Endothelial cell of umbilical vein (primary cell): ENCODE measurements around the gene CCDC12. TPM values are rescaled to one million over a fixed set of nuclear protein-coding genes. Genes with fewer than 3 reads are reported as not detected.

Experiments
- BruUV-seq: library from RNA; stranded (reverse); fragments of 400-500 nt; replicated peaks from 2 replicates; lab custom pipeline; 2021; lab: Mats Ljungman, UMichigan
- CTCF ChIA-PET: fragments of 300-600, 350-600 bp; sonication (Branson Sonifier 250); formaldehyde crosslinking; loops from one replicate; lab custom pipeline; 2021; ENCODE audit warnings: antibody characterized with exemption, inconsistent platforms; lab: Charles Lee
- POLR2A ChIA-PET: fragments of 300-600, 350-600 bp; sonication (Branson Sonifier 250); formaldehyde crosslinking; loops from one replicate; lab custom pipeline; 2021; ENCODE audit warnings: antibody characterized with exemption, inconsistent platforms; lab: Charles Lee
- DNase-seq: peaks from one replicate; pipeline ENCODE4 v3.0.0-alpha.2; 2011; ENCODE audit warnings: low read depth, low spot score
- FAIRE-seq: peaks from 2 replicates; lab custom pipeline; 2011; peaks lifted over from hg19 to GRCh38; lab: Jason Lieb, UNC
- H2AFZ ChIP-seq: 2 replicates; pipeline ENCODE4 v1.6.0; 2012; ENCODE audit warnings: low read depth, low read length, control low read depth, inconsistent platforms
- H3K27ac ChIP-seq: 2 replicates; pipeline ENCODE4 v1.5.1; 2011; ENCODE audit warnings: low read depth, mild to moderate bottlenecking, control low read depth, low read length, moderate library complexity; ENCODE audit not compliant: insufficient read depth
- H3K27me3 ChIP-seq, 2 experiments: 2 replicates each; pipeline versions ENCODE4 v1.6.0 to v1.6.1; 2011; ENCODE audit warnings: low read length in 2 of 2, mixed read lengths in 1 of 2; ENCODE audit not compliant: control insufficient read depth in 2 of 2, insufficient read depth in 2 of 2
- H3K36me3 ChIP-seq, 2 experiments: 2 replicates in 1 of 2; 3 replicates in 1 of 2; pipeline ENCODE4 v1.5.1; 2011; ENCODE audit warnings: low read length in 2 of 2, mild to moderate bottlenecking in 1 of 2, moderate library complexity in 1 of 2; ENCODE audit not compliant: control insufficient read depth in 2 of 2, insufficient read depth in 2 of 2; ENCODE audit errors: extremely low read depth in 1 of 2
- H3K4me1 ChIP-seq: 3 replicates; pipeline ENCODE4 v1.5.1; 2011; ENCODE audit warnings: mild to moderate bottlenecking, low read length; ENCODE audit not compliant: control insufficient read depth, insufficient read depth; ENCODE audit errors: extremely low read depth
- H3K4me2 ChIP-seq: 2 replicates; pipeline ENCODE4 v1.6.1; 2011; ENCODE audit warnings: low read length, control low read depth, mixed read lengths; ENCODE audit not compliant: insufficient read depth
- H3K4me3 ChIP-seq, 3 experiments: fragments of 200-600 bp in 1 of 3; sonication (generic), shearing (Covaris generic) in 1 of 3; replicated peaks in 1 of 3; 2 replicates each; pipeline ENCODE4 v1.5.1; 2011 to 2016; ENCODE audit warnings: control low read depth in 3 of 3, low read length in 3 of 3, mild to moderate bottlenecking in 2 of 3, inconsistent platforms in 1 of 3, low read depth in 1 of 3, moderate library complexity in 1 of 3; ENCODE audit not compliant: insufficient read depth in 1 of 3
- H3K79me2 ChIP-seq: 2 replicates; pipeline ENCODE4 v1.6.0; 2012; ENCODE audit warnings: low read length, inconsistent platforms; ENCODE audit not compliant: control insufficient read depth, insufficient read depth
- H3K9ac ChIP-seq: replicated peaks from 2 replicates; pipeline ENCODE3; 2011; ENCODE audit warnings: low read length, control low read depth; ENCODE audit not compliant: insufficient read depth; ENCODE audit errors: extremely low read depth
- H3K9me1 ChIP-seq: replicated peaks from 3 replicates; pipeline ENCODE4 v1.6.0; 2011; ENCODE audit warnings: mild to moderate bottlenecking, low read length; ENCODE audit not compliant: control insufficient read depth, insufficient read depth; ENCODE audit errors: extremely low read depth
- H3K9me3 ChIP-seq: replicated peaks from 2 replicates; pipeline ENCODE4 v1.5.1; 2012; ENCODE audit warnings: low read length, inconsistent platforms; ENCODE audit not compliant: control insufficient read depth, insufficient read depth
- H4K20me1 ChIP-seq: replicated peaks from 2 replicates; pipeline ENCODE3; 2011; ENCODE audit warnings: mild to moderate bottlenecking, low read length; ENCODE audit not compliant: control insufficient read depth, insufficient read depth; ENCODE audit errors: extremely low read depth
- EZH2 ChIP-seq: IDR thresholded peaks from 2 replicates; pipeline ENCODE4 v1.6.1; 2012; ENCODE audit warnings: borderline replicate concordance, low read depth, mild to moderate bottlenecking, moderate library complexity, low read length, inconsistent platforms; ENCODE audit not compliant: severe bottlenecking
- dilution Hi-C: fragments of 300-500 bp; cut with MboI; formaldehyde crosslinking; loops from one replicate; pipeline ENCODE4 v1.15.0; 2019; ENCODE audit warnings: low sequenced_read_pairs; ENCODE audit not compliant: extremely low pct_ligation_motif_present
- intact Hi-C: fragments of 100-400 bp; cut with micrococcal nuclease; formaldehyde crosslinking; loops from one replicate; pipeline ENCODE4 v1.10.0; 2022
- polyA plus RNA-seq, 4 experiments: library from polyadenylated mRNA; depleted of rRNA in 3 of 4; stranded (reverse) in 3 of 4; unstranded in 1 of 4; fragments of >200 nt; gene quantifications; 2 replicates each; pipeline versions ENCODE4 v1.2.1 to v1.2.3, GENCODE V29; 2011 to 2012; ENCODE audit warnings: missing spikeins in 1 of 4
- total RNA-seq: library from RNA; stranded (reverse); gene quantifications from 2 replicates; pipeline ENCODE4 v1.2.3, GENCODE V29; 2021
- TF ChIP-seq, protein P1 (sequence below), 2 donors: IDR thresholded peaks; 1 replicate in 1 of 2; 2 replicates in 1 of 2; pipeline ENCODE4 v1.5.1; 2011; ENCODE audit warnings: low read length in 2 of 2, mild to moderate bottlenecking in 2 of 2, moderate library complexity in 2 of 2, control low read depth in 1 of 2, inconsistent platforms in 1 of 2, low read depth in 1 of 2; ENCODE audit not compliant: insufficient read depth in 1 of 2; ENCODE audit errors: extremely low read depth in 1 of 2

CCDC12 gene
- total and polyA plus RNA-seq, 2 donors (not counting 3 experiments of a cell fraction or from before 2014, with no cell fraction given): 35.1 to 50.5 TPM

DNA sequence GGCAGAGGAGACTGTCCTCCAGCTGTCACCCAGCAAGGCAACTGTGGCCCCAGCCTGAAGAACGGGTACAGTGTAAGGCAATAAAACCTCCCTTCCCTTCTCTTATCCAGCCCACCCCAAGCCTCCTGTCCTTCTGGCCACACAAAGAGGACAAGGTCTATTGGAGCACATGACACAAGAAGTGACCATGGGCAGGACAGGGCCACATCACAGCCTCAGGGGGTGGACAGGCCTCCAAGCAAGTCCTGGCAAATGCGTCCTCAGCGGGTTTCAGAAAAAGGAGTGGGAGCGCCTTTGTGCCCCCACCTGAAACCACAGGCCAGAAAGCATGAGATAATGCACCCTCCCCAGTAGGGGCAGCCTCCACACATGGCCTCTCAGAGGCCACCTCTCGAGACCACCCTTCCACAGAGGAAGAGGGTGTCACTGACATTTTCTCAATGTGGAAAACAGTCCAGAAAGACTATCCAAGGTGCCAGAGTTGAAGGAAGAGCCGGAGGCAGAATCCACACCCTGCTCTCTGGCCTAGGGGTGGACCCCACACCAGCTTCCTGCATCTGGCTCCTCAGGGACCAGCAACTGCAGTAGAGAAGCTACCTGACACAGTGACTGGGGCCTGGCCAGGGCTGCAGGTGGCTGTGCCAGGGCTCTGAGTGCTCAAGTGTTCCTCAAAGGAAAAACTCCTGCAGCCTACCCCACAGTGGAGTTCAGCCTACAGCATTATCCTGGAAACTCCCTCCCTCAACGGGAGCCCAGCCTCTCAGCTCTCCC, 43.9 kb downstream of the CCDC12 start:
- peaks cover 67% of the 10 kb centered on the region for H3K79me2 ChIP-seq
- intact Hi-C loops: no loop called here

More for the DNA sequence above, 43.9 kb downstream of the CCDC12 start:
- DNase-seq (no peak), FAIRE-seq (no peak)
- no peak for TF ChIP-seq EZH2
- TF ChIP-seq, protein P1, sequence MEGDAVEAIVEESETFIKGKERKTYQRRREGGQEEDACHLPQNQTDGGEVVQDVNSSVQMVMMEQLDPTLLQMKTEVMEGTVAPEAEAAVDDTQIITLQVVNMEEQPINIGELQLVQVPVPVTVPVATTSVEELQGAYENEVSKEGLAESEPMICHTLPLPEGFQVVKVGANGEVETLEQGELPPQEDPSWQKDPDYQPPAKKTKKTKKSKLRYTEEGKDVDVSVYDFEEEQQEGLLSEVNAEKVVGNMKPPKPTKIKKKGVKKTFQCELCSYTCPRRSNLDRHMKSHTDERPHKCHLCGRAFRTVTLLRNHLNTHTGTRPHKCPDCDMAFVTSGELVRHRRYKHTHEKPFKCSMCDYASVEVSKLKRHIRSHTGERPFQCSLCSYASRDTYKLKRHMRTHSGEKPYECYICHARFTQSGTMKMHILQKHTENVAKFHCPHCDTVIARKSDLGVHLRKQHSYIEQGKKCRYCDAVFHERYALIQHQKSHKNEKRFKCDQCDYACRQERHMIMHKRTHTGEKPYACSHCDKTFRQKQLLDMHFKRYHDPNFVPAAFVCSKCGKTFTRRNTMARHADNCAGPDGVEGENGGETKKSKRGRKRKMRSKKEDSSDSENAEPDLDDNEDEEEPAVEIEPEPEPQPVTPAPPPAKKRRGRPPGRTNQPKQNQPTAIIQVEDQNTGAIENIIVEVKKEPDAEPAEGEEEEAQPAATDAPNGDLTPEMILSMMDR (IDR thresholded peaks at IDR 0.05; ENCODE audit: extremely low read depth in 1 of 2, insufficient read depth in 1 of 2, low read depth in 1 of 2, low read length in 2 of 2): peak in 1 of 2 donors; percentile 13
- Histone ChIP-seq H3K4me3 (no peak overlapping the region), H3K27me3 (no peaks in the 10 kb centered on the region), H3K36me3 (no peaks in the 10 kb centered on the region), H3K4me2 (no peak overlapping the region), H3K27ac (peak overlapping the region; percentile 26), H3K9ac (no peak overlapping the region), H3K9me3 (no peaks in the 10 kb centered on the region), H3K4me1 (peaks cover 73% of the 10 kb centered on the region), H2AFZ (no peak overlapping the region), H4K20me1 (no peaks in the 10 kb centered on the region), H3K9me1 (no peaks in the 10 kb centered on the region)
- BruUV-seq: no TSS peak
- dilution Hi-C loops: no loop called here
- ChIA-PET CTCF (interaction anchor here (1.1 to 1.8 kb wide), 5 partner anchors 9 to 49 kb away, joined by 3 to 7 read pairs (median 4); no protein-coding TSS in a partner anchor), POLR2A (no interaction called here)
